Central memory CD8-positive, alpha-beta T cell (primary cell): Measurements from ENCODE around the gene NAV2.

ENCODE experiments used
- ATAC-seq: fragments of 150-1000 bp; cut with Tn5 transposase; replicated peaks from 2 replicates; pipeline ENCODE4 v1.10.0; 2022; ENCODE audit warnings: mild to moderate bottlenecking, moderate FRiP score, moderate number of reproducible peaks; ENCODE audit not compliant: poor library complexity, severe bottlenecking; ENCODE audit errors: extremely low read depth
- DNase-seq, 2 donors: peaks; one replicate each; pipeline ENCODE4 v3.0.0; 2021; ENCODE audit warnings: low spot score in 2 of 2
- H3K27ac Mint-ChIP-seq: one replicate; pipeline ENCODE4 v1.8.0; 2022; ENCODE audit warnings: low read depth, mild to moderate bottlenecking, moderate library complexity, mixed read lengths
- H3K27me3 Mint-ChIP-seq: one replicate; pipeline ENCODE4 v1.8.0; 2022; ENCODE audit warnings: mixed read lengths
- H3K36me3 Mint-ChIP-seq: one replicate; pipeline ENCODE4 v1.8.0; 2022; ENCODE audit warnings: mild to moderate bottlenecking, moderate library complexity, mixed read lengths; ENCODE audit not compliant: insufficient read depth
- H3K4me1 Mint-ChIP-seq: one replicate; pipeline ENCODE4 v1.8.0; 2022; ENCODE audit warnings: mixed read lengths
- H3K4me3 Mint-ChIP-seq: one replicate; pipeline ENCODE4 v1.8.0; 2022; ENCODE audit warnings: mild to moderate bottlenecking, moderate library complexity, mixed read lengths
- H3K9me3 Mint-ChIP-seq: one replicate; pipeline ENCODE4 v1.8.0; 2022; ENCODE audit warnings: mixed read lengths

Gene NAV2

DNA sequence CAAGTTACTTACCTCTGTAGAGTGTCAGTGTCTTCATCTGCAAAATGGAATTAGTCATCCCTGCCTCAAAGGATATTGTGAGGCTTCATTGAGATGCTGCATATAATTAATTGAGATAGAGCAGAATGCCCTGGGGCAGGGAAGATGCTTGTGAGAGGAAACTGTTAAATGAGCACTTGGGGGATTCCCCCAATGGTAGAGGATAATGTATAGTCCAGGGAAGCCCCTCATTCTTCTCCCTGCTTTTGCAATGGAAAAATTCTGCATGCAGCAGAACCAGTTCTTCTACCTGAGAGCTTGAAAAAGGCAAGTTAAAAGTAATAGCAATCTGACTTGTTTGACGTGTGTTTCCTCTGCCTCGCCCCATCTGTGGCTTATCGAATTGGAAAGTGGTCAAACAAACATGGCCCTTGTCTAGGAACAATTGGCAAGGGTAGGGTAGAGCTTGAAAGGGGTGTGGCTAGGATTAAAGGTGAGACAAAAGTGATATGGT is 90.9 kb downstream of the NAV2 start:
- no peak overlapping the region for H3K4me3 Mint-ChIP-seq
- no peak for ATAC-seq
- no peak overlapping the region for H3K27ac Mint-ChIP-seq
- DNase-seq = no peak
- H3K9me3 Mint-ChIP-seq = no peaks in the 10 kb centered on the region
- no peaks in the 10 kb centered on the region for H3K36me3 Mint-ChIP-seq
- no peaks in the 10 kb centered on the region for H3K4me1 Mint-ChIP-seq
- H3K27me3 Mint-ChIP-seq = peaks cover 23% of the 10 kb centered on the region

DNA sequence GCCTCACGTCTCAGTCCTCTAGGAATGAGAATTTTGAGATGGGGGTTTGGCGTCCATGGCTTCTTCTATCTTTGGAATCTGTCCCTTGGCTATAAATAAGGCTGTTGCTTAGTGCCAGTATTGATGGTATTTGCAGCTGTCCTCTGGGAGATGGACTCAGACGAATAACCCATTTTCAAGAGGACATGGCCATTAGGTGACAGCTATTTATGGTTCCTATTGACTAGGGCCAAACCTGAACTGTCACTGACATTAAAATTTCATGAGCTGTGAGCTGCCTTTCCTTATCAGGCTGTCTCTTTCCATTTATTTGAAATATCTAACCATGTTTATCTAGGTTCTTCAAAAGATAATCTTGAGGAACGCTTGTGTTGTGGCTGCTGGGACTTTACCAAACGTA is 92.7 kb downstream of the NAV2 start:
- peaks cover 11% of the 10 kb centered on the region for H3K27me3 Mint-ChIP-seq
- H3K9me3 Mint-ChIP-seq = no peaks in the 10 kb centered on the region
- no peaks in the 10 kb centered on the region for H3K4me1 Mint-ChIP-seq
- H3K27ac Mint-ChIP-seq = no peak overlapping the region
- H3K4me3 Mint-ChIP-seq = no peak overlapping the region
- DNase-seq (no peak), ATAC-seq (no peak)
- no peaks in the 10 kb centered on the region for H3K36me3 Mint-ChIP-seq

DNA sequence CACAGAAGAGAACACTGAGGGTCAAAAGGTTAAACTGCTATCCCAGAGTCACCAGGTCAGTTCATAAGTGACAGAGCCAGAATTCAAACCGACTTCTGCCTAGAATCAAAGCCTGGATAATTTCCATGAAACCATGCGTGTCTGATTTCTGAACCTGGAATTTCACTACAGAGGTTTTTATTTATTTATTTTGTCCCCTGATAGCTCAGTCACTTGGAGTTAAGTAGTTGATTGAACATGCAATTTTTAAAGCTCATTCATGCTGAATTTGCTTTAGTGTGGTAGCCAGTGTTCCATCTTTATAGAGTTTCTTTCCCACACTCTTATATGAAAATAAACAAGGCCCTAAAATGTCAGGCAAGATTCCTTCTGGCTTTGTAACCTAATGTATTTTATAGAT is 93.2 kb downstream of the NAV2 start:
- DNase-seq (no peak), ATAC-seq (no peak)
- Mint-ChIP-seq H3K4me1 (no peaks in the 10 kb centered on the region), H3K36me3 (no peaks in the 10 kb centered on the region), H3K9me3 (no peaks in the 10 kb centered on the region), H3K4me3 (no peak overlapping the region), H3K27me3 (peaks cover 10% of the 10 kb centered on the region), H3K27ac (no peak overlapping the region)

DNA sequence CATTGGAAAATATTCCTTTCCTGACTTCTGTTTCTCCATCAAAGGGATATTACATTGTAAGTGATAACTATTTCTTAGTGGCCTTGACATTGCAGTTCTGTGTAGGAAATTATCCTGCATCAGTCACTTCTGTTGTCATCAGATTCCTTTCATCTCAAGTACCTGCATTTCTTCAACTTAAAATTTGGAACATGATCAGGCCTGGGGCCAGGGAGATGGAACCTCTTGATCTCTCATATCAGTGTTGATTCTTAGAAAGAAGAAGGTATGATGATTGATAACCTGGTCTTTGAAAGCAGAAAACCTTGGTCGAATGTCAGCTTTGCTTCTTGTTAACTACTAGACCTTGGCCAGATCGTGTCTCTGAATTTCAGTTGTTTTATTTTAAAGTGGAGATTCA is 93.6 kb downstream of the NAV2 start:
- DNase-seq (no peak), ATAC-seq (no peak)
- H3K27me3 Mint-ChIP-seq = peaks cover 6% of the 10 kb centered on the region
- H3K4me1 Mint-ChIP-seq = no peaks in the 10 kb centered on the region
- no peaks in the 10 kb centered on the region for H3K9me3 Mint-ChIP-seq
- no peak overlapping the region for H3K27ac Mint-ChIP-seq
- no peaks in the 10 kb centered on the region for H3K36me3 Mint-ChIP-seq
- H3K4me3 Mint-ChIP-seq = no peak overlapping the region

DNA sequence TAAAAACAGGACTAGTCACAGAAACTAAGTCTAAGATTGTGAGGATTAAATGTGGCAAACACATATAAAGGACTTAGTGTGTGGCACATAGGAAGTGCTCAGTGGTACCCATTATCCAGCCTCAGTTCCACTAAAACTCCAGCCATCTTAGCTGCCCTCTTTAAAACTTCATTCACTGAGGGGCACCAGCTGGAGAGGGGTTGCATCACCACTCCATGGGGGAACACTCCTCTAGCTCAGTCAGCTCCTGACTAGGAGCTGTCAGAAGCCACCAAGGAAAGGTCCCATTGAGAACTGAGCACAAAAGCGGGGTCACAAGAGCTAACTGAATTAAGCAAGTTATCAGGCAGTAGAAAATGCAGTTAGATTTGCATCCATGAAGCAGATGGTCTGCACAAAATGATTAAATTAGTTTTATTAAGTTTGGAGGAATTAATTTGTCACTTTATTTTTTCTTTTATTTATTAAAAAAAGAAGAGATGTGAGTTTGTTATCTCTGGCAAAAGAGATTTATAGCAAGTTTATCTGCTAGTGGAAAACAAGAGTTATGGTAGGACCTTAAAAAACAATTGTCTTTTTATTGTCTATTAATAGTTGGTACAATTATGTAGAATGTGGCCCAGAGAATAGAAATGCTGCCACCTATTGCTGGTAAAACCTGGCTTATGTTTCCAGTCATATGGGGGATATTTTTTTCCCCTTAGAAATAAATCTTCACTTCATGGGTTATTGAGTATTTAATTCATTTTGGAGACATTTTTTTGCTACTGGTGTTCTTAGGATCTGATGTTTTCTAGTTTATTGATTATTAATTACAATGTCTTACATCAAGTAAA is 95.7 kb downstream of the NAV2 start:
- no peaks in the 10 kb centered on the region for H3K36me3 Mint-ChIP-seq
- no peaks in the 10 kb centered on the region for H3K4me1 Mint-ChIP-seq
- no peaks in the 10 kb centered on the region for H3K27me3 Mint-ChIP-seq

DNA sequence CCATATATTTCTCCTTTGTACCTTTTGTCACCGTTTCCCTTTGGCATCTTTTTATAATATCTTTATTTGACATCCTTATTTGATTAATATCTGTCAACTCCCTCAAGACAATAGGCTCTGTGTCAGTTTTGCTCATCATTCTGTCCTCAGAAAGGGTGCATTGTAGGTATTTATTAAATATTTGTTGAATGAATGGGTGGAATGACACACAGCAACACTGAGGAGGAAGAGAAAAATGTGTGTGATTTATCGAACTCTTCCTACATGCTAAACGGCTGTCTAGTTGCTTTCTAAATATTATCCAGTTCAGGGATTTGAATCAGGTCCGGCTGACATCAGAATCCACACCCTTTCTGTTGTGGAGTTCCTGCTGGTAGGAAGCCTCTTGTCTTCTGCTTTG is 98.2 kb downstream of the NAV2 start:
- Mint-ChIP-seq H3K36me3 (no peaks in the 10 kb centered on the region), H3K4me1 (no peaks in the 10 kb centered on the region), H3K27ac (no peak overlapping the region), H3K4me3 (no peak overlapping the region), H3K27me3 (no peaks in the 10 kb centered on the region), H3K9me3 (no peaks in the 10 kb centered on the region)
- no peak for DNase-seq
- ATAC-seq = no peak

More for the DNA sequence above, 95.7 kb downstream of the NAV2 start:
- no peak overlapping the region for H3K27ac Mint-ChIP-seq
- no peaks in the 10 kb centered on the region for H3K9me3 Mint-ChIP-seq
- DNase-seq (no peak), ATAC-seq (no peak)
- H3K4me3 Mint-ChIP-seq = no peak overlapping the region

DNA sequence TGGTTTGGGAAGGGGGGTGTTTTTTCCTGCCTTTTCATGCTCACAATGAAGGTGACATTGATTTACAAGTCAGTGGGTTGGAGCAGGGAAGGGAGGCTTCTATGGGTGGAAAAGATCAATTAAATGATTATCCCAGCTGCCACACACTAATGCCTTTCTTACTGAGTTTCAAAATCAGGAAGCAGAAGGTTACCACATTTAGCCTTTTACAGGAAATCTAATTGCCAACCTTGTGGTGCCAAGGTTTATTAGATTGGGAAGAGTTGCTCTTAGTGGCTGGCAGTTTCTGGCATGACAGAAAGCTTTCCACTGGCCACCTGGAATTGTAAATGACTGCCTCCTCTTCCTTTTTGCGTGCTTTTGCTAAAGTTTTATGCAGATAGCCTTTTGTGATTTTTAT is 98.7 kb downstream of the NAV2 start:
- Mint-ChIP-seq H3K27ac (no peak overlapping the region), H3K27me3 (no peaks in the 10 kb centered on the region), H3K9me3 (no peaks in the 10 kb centered on the region), H3K36me3 (no peaks in the 10 kb centered on the region), H3K4me3 (no peak overlapping the region), H3K4me1 (no peaks in the 10 kb centered on the region)
- DNase-seq (no peak), ATAC-seq (no peak)

DNA sequence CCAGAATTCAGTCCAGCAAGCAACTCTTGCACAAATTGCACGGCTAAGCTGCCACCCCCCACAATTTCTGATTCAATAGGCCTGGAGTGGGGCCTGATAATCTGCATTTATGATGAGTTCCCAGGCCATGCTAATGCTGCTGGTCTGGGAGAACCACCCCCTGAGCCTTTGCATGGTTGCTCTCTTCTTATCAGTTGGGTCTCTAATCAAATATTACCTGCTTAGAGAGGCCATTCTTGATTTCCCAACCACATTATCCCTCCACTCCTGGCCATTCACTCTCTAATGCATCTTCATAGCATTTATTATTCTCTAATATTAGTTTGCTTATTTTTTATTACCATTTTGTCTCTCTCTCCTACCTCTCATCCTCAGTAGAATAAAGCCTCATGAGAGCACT is 99.5 kb downstream of the NAV2 start:
- Mint-ChIP-seq H3K9me3 (no peaks in the 10 kb centered on the region), H3K27me3 (no peaks in the 10 kb centered on the region)
- ATAC-seq = no peak

DNA sequence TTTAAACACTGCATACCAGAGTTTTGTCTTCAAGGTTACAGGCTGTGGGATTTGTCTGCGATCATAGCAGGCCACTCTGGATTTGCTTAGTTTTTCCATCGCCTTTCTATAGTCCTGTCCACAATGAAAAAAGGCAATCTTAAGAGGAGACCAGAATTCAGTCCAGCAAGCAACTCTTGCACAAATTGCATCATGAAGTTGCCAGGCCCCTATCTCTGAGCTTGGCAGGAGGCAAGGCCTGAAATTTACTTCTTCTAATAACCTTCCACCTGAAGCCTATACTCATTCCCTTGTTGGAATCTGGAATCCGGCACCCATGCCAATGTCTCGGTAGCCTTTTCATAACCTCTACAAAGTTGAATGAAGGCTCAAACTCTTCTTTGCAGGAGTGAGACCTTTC is 100.1 kb downstream of the NAV2 start:
- no peak overlapping the region for H3K4me3 Mint-ChIP-seq
- no peaks in the 10 kb centered on the region for H3K4me1 Mint-ChIP-seq
- DNase-seq = no peak
- no peaks in the 10 kb centered on the region for H3K27me3 Mint-ChIP-seq
- no peak overlapping the region for H3K27ac Mint-ChIP-seq
- H3K36me3 Mint-ChIP-seq = no peaks in the 10 kb centered on the region
- no peaks in the 10 kb centered on the region for H3K9me3 Mint-ChIP-seq
- no peak for ATAC-seq

More for the DNA sequence above, 99.5 kb downstream of the NAV2 start:
- H3K36me3 Mint-ChIP-seq = no peaks in the 10 kb centered on the region
- no peak overlapping the region for H3K27ac Mint-ChIP-seq
- no peak for DNase-seq
- H3K4me3 Mint-ChIP-seq = no peak overlapping the region
- H3K4me1 Mint-ChIP-seq = no peaks in the 10 kb centered on the region

DNA sequence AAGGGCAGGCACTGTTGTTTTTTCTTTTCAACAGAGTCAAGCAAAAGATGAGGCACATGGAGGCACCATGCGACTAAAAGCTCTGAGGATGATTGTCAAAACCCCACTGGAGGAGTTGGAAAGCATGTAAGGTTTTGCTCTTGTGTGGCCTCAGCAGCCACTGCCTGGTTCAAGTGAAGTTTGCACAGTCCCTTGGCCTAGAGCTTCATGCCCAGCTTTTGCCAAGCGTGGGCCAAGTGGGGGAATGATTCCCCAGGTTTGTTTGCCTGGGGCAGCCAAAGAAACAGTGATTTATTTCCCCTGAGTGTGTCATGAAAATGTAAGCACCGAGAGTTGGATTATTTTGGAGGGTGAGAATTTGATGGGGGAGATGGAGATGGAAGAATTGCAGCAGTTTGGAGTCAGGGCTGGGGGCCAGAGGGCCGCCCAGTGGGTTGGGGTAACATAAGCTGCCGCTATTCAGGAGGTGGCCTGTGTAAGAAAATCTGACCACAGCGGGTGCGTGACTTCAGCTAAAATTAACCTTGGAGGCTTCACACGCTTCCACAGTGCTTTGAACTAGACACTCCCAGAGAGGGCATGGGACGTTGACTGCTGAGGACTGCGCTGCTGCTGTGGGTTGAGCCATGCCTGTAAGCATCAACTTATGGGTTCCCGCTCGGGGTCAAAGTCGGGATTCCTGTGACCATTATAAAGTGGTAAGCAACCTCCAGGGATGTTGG is 100.7 kb downstream of the NAV2 start:
- no peak overlapping the region for H3K4me3 Mint-ChIP-seq
- no peaks in the 10 kb centered on the region for H3K27me3 Mint-ChIP-seq
- H3K27ac Mint-ChIP-seq = no peak overlapping the region
- ATAC-seq (no peak), DNase-seq (no peak)
- no peaks in the 10 kb centered on the region for H3K9me3 Mint-ChIP-seq
- no peaks in the 10 kb centered on the region for H3K4me1 Mint-ChIP-seq
- H3K36me3 Mint-ChIP-seq = no peaks in the 10 kb centered on the region

DNA sequence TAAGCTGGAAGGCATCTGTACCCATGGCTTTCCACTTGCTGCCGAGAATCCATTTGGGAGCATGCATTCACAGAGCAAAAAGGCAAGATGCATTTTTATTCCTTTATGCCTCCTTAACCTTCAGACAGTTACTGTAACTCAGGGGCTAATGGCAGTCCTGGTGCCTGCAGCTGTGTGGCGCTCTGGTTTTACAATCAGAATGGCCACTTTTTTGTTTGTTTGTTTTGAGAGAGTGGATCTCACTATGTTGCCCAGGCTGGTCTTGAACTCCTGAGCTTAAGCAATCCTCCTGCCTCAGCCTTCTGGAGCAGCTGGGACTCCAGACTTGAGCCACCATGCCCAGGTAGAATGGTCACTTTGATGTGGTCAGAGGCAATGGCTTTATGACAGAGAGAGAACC is 101.8 kb downstream of the NAV2 start:
- H3K36me3 Mint-ChIP-seq = no peaks in the 10 kb centered on the region
- ATAC-seq = no peak
- peaks cover 4% of the 10 kb centered on the region for H3K27me3 Mint-ChIP-seq
- H3K9me3 Mint-ChIP-seq = no peaks in the 10 kb centered on the region
- H3K27ac Mint-ChIP-seq = no peak overlapping the region
- no peaks in the 10 kb centered on the region for H3K4me1 Mint-ChIP-seq
- H3K4me3 Mint-ChIP-seq = no peak overlapping the region
- DNase-seq = no peak

DNA sequence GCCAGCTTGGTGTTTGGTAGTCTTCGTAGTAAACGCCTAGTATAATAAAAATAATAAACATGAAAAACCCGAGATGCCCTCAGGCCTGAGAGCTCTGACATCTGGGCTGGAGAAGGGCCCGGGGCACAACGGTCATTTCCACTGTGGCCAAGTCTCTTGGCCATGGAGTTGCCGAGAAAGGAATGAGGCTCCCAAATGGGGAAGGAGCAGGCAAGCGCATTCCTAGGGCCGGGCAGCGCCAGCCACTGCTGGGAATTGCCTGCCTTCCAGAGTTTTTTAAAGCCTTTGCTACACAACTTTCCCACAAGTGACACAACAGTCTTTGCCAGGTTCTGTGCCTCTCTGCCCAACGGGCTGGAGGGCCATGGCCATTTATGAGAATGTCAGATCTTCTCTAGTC is 103.4 kb downstream of the NAV2 start:
- H3K9me3 Mint-ChIP-seq = no peaks in the 10 kb centered on the region
- H3K4me1 Mint-ChIP-seq = no peaks in the 10 kb centered on the region
- DNase-seq = no peak
- no peak overlapping the region for H3K4me3 Mint-ChIP-seq
- peaks cover 20% of the 10 kb centered on the region for H3K27me3 Mint-ChIP-seq
- no peaks in the 10 kb centered on the region for H3K36me3 Mint-ChIP-seq
- H3K27ac Mint-ChIP-seq = no peak overlapping the region
- ATAC-seq = no peak

DNA sequence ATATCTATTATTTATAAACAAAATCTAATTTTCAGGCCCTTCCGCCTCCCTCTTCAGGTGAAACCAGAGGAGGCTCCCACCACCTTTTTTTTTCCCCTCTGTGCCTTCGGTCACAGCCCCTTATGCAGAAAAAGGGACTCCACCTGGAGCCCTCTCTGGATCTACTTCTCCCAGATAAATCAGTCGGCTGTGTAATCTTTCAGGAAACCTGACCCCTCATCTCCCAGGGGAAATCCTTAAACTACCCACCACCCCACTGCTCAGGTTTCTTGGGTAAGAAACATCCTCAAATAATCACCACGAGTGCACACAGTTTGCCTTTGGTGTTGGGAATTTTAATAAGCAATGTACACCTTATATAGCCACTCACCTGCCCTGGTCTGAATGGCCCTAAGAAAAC is 104.2 kb downstream of the NAV2 start:
- Mint-ChIP-seq H3K9me3 (no peaks in the 10 kb centered on the region), H3K36me3 (no peaks in the 10 kb centered on the region), H3K27ac (no peak overlapping the region), H3K27me3 (peaks cover 21% of the 10 kb centered on the region), H3K4me1 (no peaks in the 10 kb centered on the region), H3K4me3 (no peak overlapping the region)
- ATAC-seq = no peak
- no peak for DNase-seq
